ENCODE measurements around the gene STRN. TPM values are rescaled to one million over a fixed set of nuclear protein-coding genes. Genes with fewer than 3 reads are reported as not detected.

Gene STRN
- total and polyA plus RNA-seq, 2 of the 13 experiments (the other 11 are each of a cell fraction or from before 2014, with no cell fraction given), result 10.4 to 19.3 TPM

DNA sequence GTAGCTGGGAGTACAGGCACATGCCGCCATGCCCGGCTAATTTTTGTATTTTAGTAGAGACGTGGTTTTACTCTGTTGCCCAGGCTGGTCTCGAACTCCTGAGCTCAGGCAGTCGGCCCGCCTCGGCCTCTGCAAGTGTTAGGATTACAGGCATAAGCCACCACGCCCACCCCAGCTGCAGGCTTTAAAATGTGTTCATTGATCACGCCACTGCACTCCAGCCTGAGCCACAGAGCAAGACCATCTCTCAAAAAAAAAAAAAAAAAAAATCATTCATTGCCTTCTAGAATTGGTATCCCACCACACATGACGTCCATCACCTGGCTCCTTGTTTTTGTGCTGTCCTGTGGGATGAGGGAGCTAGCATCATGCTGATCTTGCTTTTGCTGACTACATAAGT, 142.5 kb downstream of the STRN start (continued):
- TF ChIP-seq SP2 (CRISPR knock-in tag; IDR thresholded peaks at IDR 0.05) (no peak), PHF21A (CRISPR knock-in tag; IDR thresholded peaks at IDR 0.05) (no peak), SOX5 (CRISPR knock-in tag; IDR thresholded peaks at IDR 0.05; ENCODE audit: borderline replicate concordance) (no peak), ZNF598 (CRISPR knock-in tag; IDR thresholded peaks at IDR 0.05; ENCODE audit: borderline replicate concordance) (no peak)

DNA sequence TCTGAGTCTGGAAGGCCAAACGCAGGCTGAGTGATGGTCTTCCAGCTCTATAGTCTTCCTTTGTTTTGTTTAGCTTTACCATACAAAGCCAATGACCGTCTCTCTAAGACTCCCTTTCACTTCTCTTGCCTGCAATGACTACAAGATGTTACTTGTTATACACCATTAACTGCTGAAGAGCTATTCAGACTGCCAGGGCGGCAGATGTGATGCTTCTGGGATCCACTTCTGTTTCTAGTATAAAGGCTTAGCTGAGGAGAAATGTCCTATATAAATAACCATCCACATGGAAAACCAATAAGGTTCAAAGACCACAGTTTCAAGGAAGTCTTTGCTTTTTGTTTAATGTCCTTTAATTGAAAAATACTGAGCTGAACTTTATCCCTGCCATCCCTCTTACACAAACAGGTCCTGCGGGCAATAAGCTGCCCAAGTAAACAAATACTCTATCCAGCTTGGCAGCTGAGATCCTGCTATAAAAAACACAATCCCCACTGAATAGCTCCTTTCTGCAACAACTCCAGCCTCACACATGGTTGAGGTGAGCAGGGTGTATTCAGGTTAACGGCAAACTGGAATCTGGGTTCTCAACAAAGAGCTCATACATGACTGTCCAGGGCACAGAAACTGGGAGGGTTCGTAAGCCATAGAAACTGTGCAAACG, 145.3 kb downstream of the STRN start:
- Histone ChIP-seq H3K4me3 (replicated peaks in 1 of 3; ENCODE audit: insufficient read depth in 1 of 3, low read depth in 2 of 3, low read length in 3 of 3) (no peak overlapping the region), H3K9me3 (ENCODE audit: low read length) (no peaks in the 10 kb centered on the region), H3K9ac (ENCODE audit: insufficient read depth, low read depth, low read length) (no peak overlapping the region), H3K27ac (ENCODE audit: extremely low read length, insufficient read depth, low read length) (no peak overlapping the region), H2AFZ (ENCODE audit: low read length) (no peak overlapping the region), H3K4me2 (ENCODE audit: low read depth, low read length) (peak overlapping the region; percentile 4; the same call in 1 of the 2 replicates), H3K27me3 (ENCODE audit: control insufficient read depth in 1 of 2, insufficient read depth in 2 of 2, low read length in 2 of 2) (peaks cover 0 to 9% of the 10 kb centered on the region in 2 experiments; a peak in 1 of 5 replicates), H3K4me1 (ENCODE audit: insufficient read depth, low read length) (peaks cover 34% of the 10 kb centered on the region), H3K79me2 (ENCODE audit: insufficient read depth, low read length) (no peaks in the 10 kb centered on the region), H3K36me3 (replicated peaks in 1 of 2; ENCODE audit: control insufficient read depth in 1 of 2, insufficient read depth in 2 of 2, low read length in 2 of 2) (no peaks in the 10 kb centered on the region), H4K20me1 (ENCODE audit: insufficient read depth, low read length) (no peaks in the 10 kb centered on the region)
- WGBS (ENCODE audit: low lambda C conversion rate), result 28% methylated on average over 7 of the region's 7 CpGs
- ChIA-PET POLR2A (no interaction called here), CTCF (ENCODE audit: low intra/inter-chr PET ratio, low total read pairs) (no interaction called here)
- BruUV-seq (replicated peaks), result no TSS peak
- ATAC-seq, result peak; percentile 80
- TF ChIP-seq ZNF879 (CRISPR knock-in tag; IDR thresholded peaks at IDR 0.05), result no peak
- 0 out of 2 replicates have a peak, but pooled peaks have one; percentile 23 for TF ChIP-seq HNRNPL (IDR thresholded peaks at IDR 0.05; ENCODE audit: low read depth, low read length)
- intact Hi-C loops (cut with micrococcal nuclease; ENCODE audit: unreplicated experiment), result loop anchor here (2.0 to 5.0 kb wide), 2 partner anchors 38 to 96 kb away; no protein-coding TSS in a partner anchor
- in situ Hi-C loops (cut with HindIII; ENCODE audit: extremely low pct_ligation_motif_present, low pct_unique_long_range_greater_than_20kb), result no loop called here
- DNase-seq (ENCODE audit: low spot score), result peak; percentile 55
- no peak for FAIRE-seq
